Muscle layer of duodenum (tissue), 2 donors: ENCODE data around the gene DIP2C.

Experiments used
- H3K27ac ChIP-seq: one replicate; pipeline ENCODE4 v1.7.0; 2013; ENCODE audit warnings: mild to moderate bottlenecking, low read length
- H3K27me3 ChIP-seq: one replicate; pipeline ENCODE4 v1.7.0; 2013; ENCODE audit warnings: low read depth, mild to moderate bottlenecking, control low read depth, low read length
- H3K36me3 ChIP-seq, 2 donors: one replicate each; pipeline ENCODE4 v1.7.0; 2013; ENCODE audit warnings: low read length in 2 of 2, control low read depth in 1 of 2, mild to moderate bottlenecking in 1 of 2; ENCODE audit not compliant: insufficient read depth in 2 of 2, control insufficient read depth in 1 of 2
- H3K4me1 ChIP-seq, 2 donors: one replicate each; pipeline ENCODE4 v1.7.0; 2013; ENCODE audit warnings: low read length in 2 of 2, mild to moderate bottlenecking in 2 of 2, control low read depth in 1 of 2, moderate library complexity in 1 of 2; ENCODE audit not compliant: insufficient read depth in 2 of 2, control insufficient read depth in 1 of 2
- H3K4me3 ChIP-seq, 2 donors: one replicate each; pipeline ENCODE4 v1.7.0; 2013; ENCODE audit warnings: low read length in 2 of 2, low read depth in 1 of 2, mild to moderate bottlenecking in 1 of 2
- H3K9me3 ChIP-seq, 2 donors: one replicate each; pipeline ENCODE4 v1.7.0; 2013; ENCODE audit warnings: low read length in 2 of 2, control low read depth in 1 of 2, mild to moderate bottlenecking in 1 of 2; ENCODE audit not compliant: control insufficient read depth in 1 of 2
- donor health status: healthy.

DIP2C gene

GRCh38 chr10:279232-279631 is 410.2 kb downstream of the DIP2C start:
- no peaks in the 10 kb centered on the region for H3K9me3 ChIP-seq
- no peak overlapping the region for H3K27ac ChIP-seq
- no peaks in the 10 kb centered on the region for H3K4me1 ChIP-seq
- H3K27me3 ChIP-seq: no peaks in the 10 kb centered on the region
- H3K4me3 ChIP-seq: no peak overlapping the region
- H3K36me3 ChIP-seq: peaks cover 41 to 66% of the 10 kb centered on the region in 2 donors

GRCh38 chr10:278707-279106 is 410.8 kb downstream of the DIP2C start:
- no peak overlapping the region for H3K27ac ChIP-seq
- H3K4me3 ChIP-seq: no peak overlapping the region
- no peaks in the 10 kb centered on the region for H3K9me3 ChIP-seq
- no peaks in the 10 kb centered on the region for H3K27me3 ChIP-seq
- peaks cover 36 to 66% of the 10 kb centered on the region in 2 donors for H3K36me3 ChIP-seq
- H3K4me1 ChIP-seq: no peaks in the 10 kb centered on the region

GRCh38 chr10:277963-278362 is 411.5 kb downstream of the DIP2C start:
- no peak overlapping the region for H3K4me3 ChIP-seq
- H3K9me3 ChIP-seq: no peaks in the 10 kb centered on the region
- H3K27me3 ChIP-seq: no peaks in the 10 kb centered on the region
- H3K4me1 ChIP-seq: no peaks in the 10 kb centered on the region
- peaks cover 28 to 66% of the 10 kb centered on the region in 2 donors for H3K36me3 ChIP-seq
- no peak overlapping the region for H3K27ac ChIP-seq

- Histone ChIP-seq H3K27ac (no peak overlapping the region), H3K4me1 (no peaks in the 10 kb centered on the region), H3K36me3 (peaks cover 25 to 56% of the 10 kb centered on the region in 2 donors), H3K4me3 (no peak overlapping the region), H3K9me3 (no peaks in the 10 kb centered on the region), H3K27me3 (no peaks in the 10 kb centered on the region)
Measured at GRCh38 chr10:275680-276079, 413.8 kb downstream of the DIP2C start.

GRCh38 chr10:274866-275265 is 414.6 kb downstream of the DIP2C start:
- Histone ChIP-seq H3K27me3 (no peaks in the 10 kb centered on the region), H3K36me3 (peaks cover 25 to 48% of the 10 kb centered on the region in 2 donors), H3K4me3 (no peak overlapping the region), H3K4me1 (no peaks in the 10 kb centered on the region), H3K27ac (no peak overlapping the region), H3K9me3 (no peaks in the 10 kb centered on the region)

- Histone ChIP-seq H3K4me3 (no peak overlapping the region), H3K36me3 (peaks cover 11 to 32% of the 10 kb centered on the region in 2 donors), H3K27ac (no peak overlapping the region), H3K4me1 (no peaks in the 10 kb centered on the region), H3K27me3 (no peaks in the 10 kb centered on the region), H3K9me3 (no peaks in the 10 kb centered on the region)
Measured at GRCh38 chr10:273088-273487, 416.4 kb downstream of the DIP2C start.

GRCh38 chr10:271722-272121 is 417.7 kb downstream of the DIP2C start:
- Histone ChIP-seq H3K4me1 (no peaks in the 10 kb centered on the region), H3K9me3 (no peaks in the 10 kb centered on the region), H3K4me3 (no peak overlapping the region), H3K27ac (no peak overlapping the region), H3K27me3 (no peaks in the 10 kb centered on the region), H3K36me3 (peaks cover 2 to 21% of the 10 kb centered on the region in 2 donors)

GRCh38 chr10:271201-271600 is 418.3 kb downstream of the DIP2C start:
- H3K4me3 ChIP-seq: no peak overlapping the region
- no peak overlapping the region for H3K27ac ChIP-seq

GRCh38 chr10:269440-270074 is 419.9 kb downstream of the DIP2C start:
- H3K4me1 ChIP-seq: no peaks in the 10 kb centered on the region
- H3K36me3 ChIP-seq: peaks cover 0 to 9% of the 10 kb centered on the region in 2 donors
- H3K4me3 ChIP-seq: no peak overlapping the region
- H3K9me3 ChIP-seq: no peaks in the 10 kb centered on the region
- H3K27ac ChIP-seq: no peak overlapping the region
- H3K27me3 ChIP-seq: no peaks in the 10 kb centered on the region

More at GRCh38 chr10:271201-271600, 418.3 kb downstream of the DIP2C start:
- Histone ChIP-seq H3K9me3 (no peaks in the 10 kb centered on the region), H3K27me3 (no peaks in the 10 kb centered on the region), H3K36me3 (peaks cover 0 to 20% of the 10 kb centered on the region in 2 donors), H3K4me1 (no peaks in the 10 kb centered on the region)

GRCh38 chr10:267705-268104 is 421.8 kb downstream of the DIP2C start:
- no peak overlapping the region for H3K27ac ChIP-seq
- H3K4me1 ChIP-seq: no peaks in the 10 kb centered on the region
- H3K27me3 ChIP-seq: no peaks in the 10 kb centered on the region
- H3K9me3 ChIP-seq: no peaks in the 10 kb centered on the region
- H3K36me3 ChIP-seq: peaks cover 0 to 3% of the 10 kb centered on the region in 2 donors
- no peak overlapping the region for H3K4me3 ChIP-seq

- Histone ChIP-seq H3K27me3 (no peaks in the 10 kb centered on the region), H3K9me3 (no peaks in the 10 kb centered on the region), H3K4me1 (no peaks in the 10 kb centered on the region), H3K36me3 (no peaks in the 10 kb centered on the region), H3K4me3 (no peak overlapping the region), H3K27ac (no peak overlapping the region)
Measured at GRCh38 chr10:266974-267425, 422.5 kb downstream of the DIP2C start.
